HG02884 (cell line): ENCODE measurements around the gene NOS1.
"Not testable (repeated sequence)": the region's sequence is repeated elsewhere in the genome, so short reads cannot be mapped to it uniquely, and the experiment has no call there.

ENCODE experiments used
- ATAC-seq: cut with Tn5 transposase; IDR thresholded peaks from one replicate; pipeline ENCODE4 v1.9.1; 2021; ENCODE audit warnings: mild to moderate bottlenecking, moderate library complexity; ENCODE audit not compliant: unreplicated experiment

The NOS1 gene

GRCh38 chr12:117210266-117210918 is 151.0 kb downstream of the NOS1 start:
- no peak for ATAC-seq

DNA sequence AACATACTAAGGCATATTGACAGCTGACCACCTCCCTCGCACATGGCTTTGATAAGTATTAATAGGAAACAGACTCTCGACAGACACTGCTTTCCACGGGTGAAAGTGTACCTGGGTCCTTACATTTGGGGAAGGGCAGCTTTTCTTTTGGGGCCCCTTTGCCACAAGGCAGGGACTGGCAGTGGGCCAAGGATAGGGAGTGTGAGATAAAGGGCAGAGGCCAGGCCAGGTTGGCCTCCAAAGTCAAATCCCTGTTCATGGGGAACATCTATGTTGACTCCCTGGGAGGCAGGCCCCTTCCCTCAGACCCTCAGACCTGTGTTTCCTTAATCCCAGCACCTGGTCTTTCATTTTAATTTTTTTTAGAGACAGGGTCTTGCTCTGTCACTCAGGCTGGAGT is 151.8 kb downstream of the NOS1 start:
- no peak for ATAC-seq

GRCh38 chr12:117208811-117209455 is 152.5 kb downstream of the NOS1 start:
- no peak for ATAC-seq

DNA sequence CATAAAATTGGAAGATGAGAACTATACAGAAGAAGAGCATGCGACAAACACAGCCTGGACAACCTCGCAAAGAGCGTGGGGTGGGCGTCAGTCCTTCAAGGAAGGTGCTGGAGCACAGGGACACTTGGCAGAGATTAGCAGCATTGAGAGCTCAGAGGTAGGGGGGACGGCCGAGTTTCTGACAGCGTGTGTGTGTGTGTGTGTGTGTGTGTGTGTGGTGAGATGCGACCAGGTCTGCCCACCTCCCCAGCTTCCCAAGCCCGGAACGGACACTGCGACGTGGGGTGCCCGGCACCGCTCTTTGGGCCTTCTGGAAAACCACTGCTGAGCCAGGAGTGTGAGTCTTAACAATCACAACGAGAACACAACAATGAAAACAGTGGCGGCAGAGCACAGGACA is 153.2 kb downstream of the NOS1 start:
- no peak for ATAC-seq

DNA sequence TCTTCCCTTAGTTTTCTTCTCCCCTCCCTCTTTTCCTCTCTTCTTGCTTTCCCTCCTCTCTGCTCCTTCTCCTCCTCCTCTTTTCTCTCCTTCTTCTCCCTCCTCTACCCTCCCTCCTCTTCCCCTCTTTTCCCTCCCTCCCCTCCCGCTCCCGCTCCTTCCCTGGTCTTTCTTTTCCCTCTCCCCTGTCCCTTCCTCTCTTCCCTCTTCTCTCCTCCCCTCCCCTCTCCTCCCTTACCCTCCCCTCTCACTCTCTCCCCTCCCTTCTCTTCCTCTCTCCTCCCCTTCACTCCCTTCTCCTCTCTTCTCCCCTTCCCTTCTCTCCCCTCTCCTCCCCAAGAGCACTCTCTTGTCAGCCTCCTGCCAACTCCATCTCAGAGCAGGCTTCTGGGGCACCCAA is 153.8 kb downstream of the NOS1 start:
- ATAC-seq, result no peak

GRCh38 chr12:117202556-117202955 is 158.9 kb downstream of the NOS1 start:
- ATAC-seq, result no peak

DNA sequence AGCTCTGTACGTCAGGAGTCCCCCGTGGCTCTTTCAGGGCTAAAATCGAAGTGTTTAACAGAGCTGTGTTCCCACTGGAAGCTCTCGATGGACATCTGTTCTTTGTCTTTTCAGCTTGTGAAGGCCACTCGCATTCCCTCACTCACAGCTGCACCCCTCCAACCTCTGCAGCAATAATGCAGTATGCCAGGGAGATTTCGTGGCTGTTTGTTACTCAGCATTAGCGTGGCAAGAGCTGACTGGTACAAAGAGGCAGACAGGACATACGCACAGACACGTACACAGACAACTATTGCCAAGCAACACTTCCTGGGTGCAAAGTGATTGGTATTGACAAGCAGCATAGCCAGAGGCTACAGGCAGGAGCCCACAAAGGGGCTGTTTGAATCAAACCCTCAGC is 159.4 kb downstream of the NOS1 start:
- no peak for ATAC-seq

DNA sequence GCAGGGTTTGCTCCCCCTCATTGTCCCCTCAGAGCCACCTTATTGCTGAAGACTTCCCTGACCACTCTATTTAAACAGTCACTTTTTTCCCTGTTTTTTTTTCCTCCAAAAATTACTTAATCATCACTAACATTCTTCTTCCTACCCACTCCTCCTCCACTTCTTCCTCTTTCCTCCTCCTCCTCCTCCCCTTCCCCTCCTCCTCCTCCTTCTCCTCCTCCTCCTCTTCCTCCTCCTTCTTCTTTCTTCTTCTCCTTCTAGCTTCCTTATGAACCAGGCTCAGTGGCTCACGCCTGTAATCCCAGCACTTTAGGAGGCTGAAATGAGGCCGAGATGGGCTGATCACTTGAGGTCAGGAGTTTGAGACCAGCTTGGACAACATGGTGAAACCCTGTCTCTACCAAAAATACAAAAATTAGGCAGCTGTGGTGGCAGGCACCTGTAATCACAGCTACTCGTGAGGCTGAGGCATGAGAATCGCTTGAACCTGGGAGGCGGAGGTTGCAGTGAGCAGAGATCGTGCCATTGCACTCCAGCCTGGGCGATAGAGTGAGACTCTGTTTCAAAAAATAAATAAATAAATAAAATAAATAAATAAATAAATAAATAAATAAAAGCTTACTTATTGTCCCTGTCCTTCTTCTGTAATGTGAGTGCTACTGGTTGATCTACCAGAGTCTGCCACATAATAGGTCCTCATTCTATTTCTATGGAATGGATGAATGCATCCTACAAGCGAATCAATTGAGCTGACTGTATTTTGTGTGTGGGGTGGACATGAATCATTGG is 161.3 kb downstream of the NOS1 start:
- not testable (repeated sequence) for ATAC-seq

DNA sequence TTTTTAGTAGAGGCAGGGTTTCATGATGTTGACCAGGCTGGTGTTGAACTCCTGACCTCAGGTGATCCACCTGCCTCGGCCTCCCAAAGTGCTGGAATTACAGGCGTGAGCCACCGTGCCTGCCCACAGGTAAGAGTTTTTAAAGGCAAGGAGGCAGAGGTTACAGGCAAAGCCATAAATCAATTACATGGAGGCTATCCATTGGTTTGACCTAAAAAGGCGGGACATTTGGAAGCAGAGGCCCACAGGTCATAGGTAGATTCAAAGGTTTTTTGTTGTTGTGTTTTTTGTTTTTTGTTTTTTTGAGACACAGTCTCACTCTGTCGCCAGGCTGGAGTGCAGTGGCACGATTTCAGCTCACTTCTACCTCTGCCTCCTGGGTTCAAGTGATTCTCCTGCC is 165.1 kb downstream of the NOS1 start:
- not testable (repeated sequence) for ATAC-seq

DNA sequence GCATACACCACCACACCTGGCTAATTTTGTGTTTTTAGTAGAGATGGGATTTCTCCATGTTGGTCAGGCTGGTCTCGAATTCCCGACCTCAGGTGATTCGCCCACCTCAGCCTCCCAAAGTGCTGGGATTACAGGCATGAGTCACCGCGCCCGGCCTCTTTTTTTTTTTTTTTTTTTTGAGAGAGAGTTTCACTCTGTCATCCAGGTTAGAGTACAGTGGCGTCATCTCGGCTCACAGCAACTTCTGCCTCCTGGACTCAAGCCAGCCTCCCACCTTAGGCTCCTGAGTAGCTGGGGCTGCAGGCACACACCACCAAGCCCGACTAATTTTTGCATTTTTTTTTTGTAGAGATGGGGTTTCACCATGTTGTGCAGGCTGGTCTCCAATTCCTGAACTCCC is 166.4 kb downstream of the NOS1 start:
- not testable (repeated sequence) for ATAC-seq

DNA sequence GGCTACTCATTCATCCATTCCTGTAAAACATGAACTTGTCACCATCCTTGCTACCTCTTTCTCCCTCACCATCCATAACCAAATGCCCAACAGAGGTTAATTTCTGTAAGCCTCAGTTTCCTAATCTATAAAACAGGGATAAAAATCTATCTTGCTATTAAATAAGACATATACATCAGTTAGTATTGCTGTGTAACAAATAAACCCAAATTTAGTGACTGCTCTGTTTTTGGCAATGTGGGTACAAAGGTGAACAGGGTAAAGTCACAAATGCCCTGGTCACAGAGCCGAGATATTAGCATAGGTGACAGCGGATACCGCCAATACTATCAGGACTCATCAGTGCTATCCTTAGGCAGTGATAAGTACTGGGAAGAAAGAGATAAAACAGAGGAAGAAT is 167.5 kb downstream of the NOS1 start:
- no peak for ATAC-seq

- not testable (repeated sequence) for ATAC-seq
Measured at GRCh38 chr12:117192581-117192980, 168.8 kb downstream of the NOS1 start.

- no peak for ATAC-seq
Measured at GRCh38 chr12:117192057-117192456, 169.4 kb downstream of the NOS1 start.

GRCh38 chr12:117190210-117190781 is 171.1 kb downstream of the NOS1 start, which contains the start of gene FBXO21:
FBXO21 (minus strand) TSS chr12:117190470; CDS start chr12:117190456, 14 bp downstream.
- peak; percentile 90 for ATAC-seq

DNA sequence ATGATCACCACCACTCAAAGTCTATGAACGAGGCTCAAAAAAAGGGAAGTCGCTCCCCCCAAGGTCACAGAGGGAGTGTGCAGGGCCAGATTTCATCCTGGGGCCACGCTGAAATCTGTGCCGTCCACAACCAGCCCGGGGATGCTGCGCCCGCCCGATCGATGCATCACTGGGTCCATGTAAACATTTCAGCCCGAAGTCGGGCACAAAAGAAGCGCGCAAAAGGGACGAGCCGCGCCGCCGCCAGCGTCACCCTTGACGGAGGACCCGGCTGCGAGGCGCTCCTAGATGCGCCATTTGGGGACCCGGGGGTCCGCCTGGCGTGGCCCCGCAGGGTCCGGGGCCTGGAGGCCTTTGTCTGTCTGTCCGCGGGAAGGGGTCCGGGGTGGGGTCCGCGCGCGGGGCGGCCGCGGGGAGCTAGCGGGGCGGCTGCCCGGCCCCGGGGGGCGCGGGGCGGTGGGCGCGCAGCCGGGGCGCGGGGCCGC is 171.7 kb downstream of the NOS1 start:
- ATAC-seq, result peak; percentile 37

DNA sequence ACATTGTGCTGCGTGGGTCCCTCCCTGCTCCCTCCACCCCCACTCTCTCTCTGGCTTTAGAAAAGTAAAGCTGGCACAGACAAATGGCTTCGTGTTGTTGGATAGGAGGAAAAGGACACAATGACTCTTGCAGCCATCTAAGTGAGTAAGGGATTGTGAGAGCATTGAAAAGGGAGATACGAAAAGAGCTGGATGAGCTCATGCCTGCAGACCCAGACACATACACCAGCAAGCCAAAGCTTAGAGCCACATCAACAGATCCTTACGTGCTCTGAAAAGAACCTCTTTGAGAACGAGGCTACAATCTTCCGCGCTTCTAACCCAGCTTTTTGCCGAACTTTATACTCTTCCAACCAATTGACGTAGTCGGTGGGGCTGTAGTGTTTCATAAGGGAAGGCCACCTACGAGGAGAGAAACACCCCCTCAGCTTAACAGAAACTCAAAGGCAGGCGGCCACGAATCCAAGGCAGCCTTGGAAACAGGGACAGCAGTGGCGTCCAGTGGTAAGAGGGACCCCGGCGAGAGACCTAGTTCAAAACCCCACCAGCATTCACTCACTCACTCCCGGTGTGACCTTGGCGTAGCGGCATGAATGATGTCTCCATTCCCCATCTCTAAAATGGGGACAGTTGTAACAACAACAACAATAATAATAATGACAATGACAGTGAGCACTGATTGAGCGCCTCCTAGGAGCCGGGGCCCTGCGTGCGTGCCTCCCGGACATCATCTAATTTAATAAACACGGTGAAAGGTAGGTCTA is 172.3 kb downstream of the NOS1 start:
- no peak for ATAC-seq

DNA sequence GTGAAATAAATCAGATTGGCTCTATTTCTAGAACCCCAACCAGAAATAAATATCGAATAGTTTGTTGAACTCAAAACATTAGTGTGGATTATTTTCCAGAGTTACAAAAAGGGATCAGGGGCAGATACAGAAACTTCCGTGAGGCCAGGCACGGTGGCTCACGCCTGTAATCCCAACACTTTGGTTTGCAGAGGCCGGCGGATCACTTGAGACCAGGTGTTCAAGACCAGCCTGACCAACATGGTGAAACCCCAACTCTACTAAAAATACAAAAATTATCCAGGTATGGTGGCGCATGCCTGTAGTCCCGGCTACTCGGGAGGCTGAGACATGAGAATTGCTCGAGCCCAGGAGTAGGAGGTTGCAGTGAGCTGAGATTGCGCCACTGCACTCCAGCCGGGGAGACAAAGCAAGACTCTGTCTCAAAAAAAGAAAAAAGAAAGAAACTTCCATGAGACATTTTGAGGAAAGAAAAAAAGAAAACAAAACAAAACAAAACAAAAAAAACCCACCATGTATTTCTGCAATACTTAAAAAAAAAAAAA is 173.2 kb downstream of the NOS1 start:
- ATAC-seq, result no peak

GRCh38 chr12:117187421-117187820 is 174.0 kb downstream of the NOS1 start:
- no peak for ATAC-seq

- no peak for ATAC-seq
Measured at GRCh38 chr12:117182866-117183265, 178.6 kb downstream of the NOS1 start.

DNA sequence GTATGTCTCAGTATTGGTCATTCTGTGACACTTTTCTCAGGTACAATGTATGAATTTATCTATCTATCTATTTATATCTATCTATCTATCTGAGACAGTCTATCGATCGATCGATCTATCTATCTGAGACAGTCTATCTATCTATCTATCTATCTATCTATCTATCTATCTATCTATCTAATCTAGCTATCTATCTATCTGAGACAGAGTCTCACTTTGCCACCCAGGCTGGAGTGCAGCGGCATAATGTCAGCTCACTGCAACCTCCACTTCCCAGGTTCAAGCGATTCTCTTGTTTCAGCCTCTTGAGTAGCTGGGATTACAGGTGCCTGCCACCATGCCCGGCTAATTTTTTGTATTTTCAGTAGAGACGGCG is 180.0 kb downstream of the NOS1 start:
- ATAC-seq, result not testable (repeated sequence)
